ENCODE results near the gene MOGAT1.

The MOGAT1 gene

DNA sequence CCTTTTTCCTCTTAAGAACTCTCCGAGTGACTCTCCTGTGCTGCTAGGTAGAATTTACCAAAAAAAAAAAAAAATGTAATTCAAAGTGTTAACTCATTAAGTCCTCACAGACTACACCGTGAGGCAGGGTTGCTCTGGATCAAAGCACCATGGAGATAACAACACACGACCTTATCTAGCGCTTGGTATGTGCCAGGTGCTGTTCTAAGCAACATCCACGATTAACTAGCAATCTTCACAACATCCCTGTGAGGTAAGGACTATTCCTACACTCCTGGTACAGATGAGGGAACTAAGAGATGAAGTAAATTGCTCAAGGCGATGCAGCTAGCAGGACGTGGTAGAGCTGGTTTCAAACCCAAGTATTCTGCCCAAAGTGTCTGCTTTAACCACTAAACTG is 1.8 kb downstream of the MOGAT1 start:
- Histone ChIP-seq H3K36me3 (ENCODE audit: low read length) (no peaks in the 10 kb centered on the region), H4K20me1 (ENCODE audit: low read depth, low read length) (no peaks in the 10 kb centered on the region), H2AFZ (ENCODE audit: low read depth, low read length, severe bottlenecking) (no peak overlapping the region), H3K79me2 (ENCODE audit: insufficient read depth, low read length) (no peaks in the 10 kb centered on the region), H3K27me3 (ENCODE audit: low read length) (no peaks in the 10 kb centered on the region), H3K4me3 (ENCODE audit: insufficient read depth, low read length, poor library complexity, severe bottlenecking) (no peak overlapping the region), H3K9me3 (ENCODE audit: insufficient read depth, low read length) (no peaks in the 10 kb centered on the region), H3K9me2 (replicated peaks; ENCODE audit: insufficient read depth, low read length) (no peaks in the 10 kb centered on the region), H3K27ac (ENCODE audit: low read depth, low read length) (no peak overlapping the region), H3K4me2 (ENCODE audit: low read depth, low read length, poor library complexity, severe bottlenecking) (no peak overlapping the region), H3K9ac (ENCODE audit: low read length) (no peak overlapping the region), H3F3A (ENCODE audit: insufficient read depth) (no peaks in the 10 kb centered on the region)
- TF ChIP-seq, protein P1, sequence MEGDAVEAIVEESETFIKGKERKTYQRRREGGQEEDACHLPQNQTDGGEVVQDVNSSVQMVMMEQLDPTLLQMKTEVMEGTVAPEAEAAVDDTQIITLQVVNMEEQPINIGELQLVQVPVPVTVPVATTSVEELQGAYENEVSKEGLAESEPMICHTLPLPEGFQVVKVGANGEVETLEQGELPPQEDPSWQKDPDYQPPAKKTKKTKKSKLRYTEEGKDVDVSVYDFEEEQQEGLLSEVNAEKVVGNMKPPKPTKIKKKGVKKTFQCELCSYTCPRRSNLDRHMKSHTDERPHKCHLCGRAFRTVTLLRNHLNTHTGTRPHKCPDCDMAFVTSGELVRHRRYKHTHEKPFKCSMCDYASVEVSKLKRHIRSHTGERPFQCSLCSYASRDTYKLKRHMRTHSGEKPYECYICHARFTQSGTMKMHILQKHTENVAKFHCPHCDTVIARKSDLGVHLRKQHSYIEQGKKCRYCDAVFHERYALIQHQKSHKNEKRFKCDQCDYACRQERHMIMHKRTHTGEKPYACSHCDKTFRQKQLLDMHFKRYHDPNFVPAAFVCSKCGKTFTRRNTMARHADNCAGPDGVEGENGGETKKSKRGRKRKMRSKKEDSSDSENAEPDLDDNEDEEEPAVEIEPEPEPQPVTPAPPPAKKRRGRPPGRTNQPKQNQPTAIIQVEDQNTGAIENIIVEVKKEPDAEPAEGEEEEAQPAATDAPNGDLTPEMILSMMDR (IDR thresholded peaks at IDR 0.05; ENCODE audit: insufficient read depth, low read length, poor library complexity, severe bottlenecking) = no peak
- no peak for TF ChIP-seq EZH2phosphoT487 (conservative IDR thresholded peaks at IDR 0.05; ENCODE audit: low read length)

DNA sequence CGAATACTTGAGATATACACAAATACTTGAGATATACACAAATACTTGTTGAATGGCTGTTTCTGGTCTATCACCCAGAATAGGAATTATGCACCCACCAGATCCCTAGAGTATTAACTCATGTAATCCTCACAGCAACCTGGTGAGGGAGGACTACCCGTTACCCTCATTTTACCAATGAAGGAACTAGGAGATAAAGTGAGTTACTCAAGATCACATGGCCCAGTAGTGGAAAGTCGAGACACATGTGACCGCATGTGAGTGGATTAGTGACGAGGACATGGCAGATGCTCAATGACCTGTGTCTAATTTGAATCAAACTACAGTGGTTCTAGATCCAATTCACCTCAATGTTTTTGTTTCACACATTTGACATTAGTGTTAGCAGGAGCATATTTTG is 2.4 kb downstream of the MOGAT1 start:
- Histone ChIP-seq H3K4me2 (ENCODE audit: low read depth, low read length, poor library complexity, severe bottlenecking) (no peak overlapping the region), H4K20me1 (ENCODE audit: low read depth, low read length) (no peaks in the 10 kb centered on the region), H3K9me2 (replicated peaks; ENCODE audit: insufficient read depth, low read length) (no peaks in the 10 kb centered on the region), H3K4me3 (ENCODE audit: insufficient read depth, low read length, poor library complexity, severe bottlenecking) (no peak overlapping the region), H3K9me3 (ENCODE audit: insufficient read depth, low read length) (no peaks in the 10 kb centered on the region), H3K27ac (ENCODE audit: low read depth, low read length) (no peak overlapping the region), H3K36me3 (ENCODE audit: low read length) (no peaks in the 10 kb centered on the region), H2AFZ (ENCODE audit: low read depth, low read length, severe bottlenecking) (no peak overlapping the region), H3K79me2 (ENCODE audit: insufficient read depth, low read length) (no peaks in the 10 kb centered on the region), H3K9ac (ENCODE audit: low read length) (no peak overlapping the region), H3F3A (ENCODE audit: insufficient read depth) (no peaks in the 10 kb centered on the region), H3K27me3 (ENCODE audit: low read length) (no peaks in the 10 kb centered on the region)
- no peak for TF ChIP-seq EZH2phosphoT487 (conservative IDR thresholded peaks at IDR 0.05; ENCODE audit: low read length)
- TF ChIP-seq, protein P1 (IDR thresholded peaks at IDR 0.05; ENCODE audit: insufficient read depth, low read length, poor library complexity, severe bottlenecking) = no peak

DNA sequence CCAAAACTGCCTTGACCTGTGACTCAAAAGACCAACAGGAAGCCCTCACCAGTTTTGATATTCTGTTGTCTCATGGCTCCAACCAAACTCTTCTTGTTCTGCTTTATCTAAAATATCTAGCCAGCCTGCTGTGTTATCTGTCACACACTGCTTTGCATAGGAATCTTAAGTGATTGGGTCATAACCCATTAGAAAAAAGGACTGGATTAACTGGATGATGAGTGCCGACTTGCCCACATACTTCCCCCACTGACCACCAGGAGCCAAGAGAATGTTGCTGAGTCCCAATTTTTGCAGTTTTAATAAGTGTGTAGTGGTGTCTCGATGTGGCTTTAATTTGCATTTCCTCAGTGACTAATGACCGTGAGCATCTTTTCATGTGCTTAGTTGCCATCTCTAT is 6.5 kb downstream of the MOGAT1 start:
- no peaks in the 10 kb centered on the region for H3K27me3 ChIP-seq (ENCODE audit: low read length)

More for the DNA sequence above, 6.5 kb downstream of the MOGAT1 start:
- Histone ChIP-seq H3K9ac (ENCODE audit: low read length) (no peak overlapping the region), H3K4me2 (ENCODE audit: low read depth, low read length, poor library complexity, severe bottlenecking) (no peak overlapping the region), H2AFZ (ENCODE audit: low read depth, low read length, severe bottlenecking) (no peak overlapping the region), H3K79me2 (ENCODE audit: insufficient read depth, low read length) (no peaks in the 10 kb centered on the region), H3K27ac (ENCODE audit: low read depth, low read length) (no peak overlapping the region), H3K9me2 (replicated peaks; ENCODE audit: insufficient read depth, low read length) (no peaks in the 10 kb centered on the region), H3K36me3 (ENCODE audit: low read length) (no peaks in the 10 kb centered on the region), H3K4me3 (ENCODE audit: insufficient read depth, low read length, poor library complexity, severe bottlenecking) (no peak overlapping the region), H3K9me3 (ENCODE audit: insufficient read depth, low read length) (no peaks in the 10 kb centered on the region), H4K20me1 (ENCODE audit: low read depth, low read length) (no peaks in the 10 kb centered on the region), H3F3A (ENCODE audit: insufficient read depth) (no peaks in the 10 kb centered on the region)
- TF ChIP-seq, protein P1 (IDR thresholded peaks at IDR 0.05; ENCODE audit: insufficient read depth, low read length, poor library complexity, severe bottlenecking) = no peak
- no peak for TF ChIP-seq EZH2phosphoT487 (conservative IDR thresholded peaks at IDR 0.05; ENCODE audit: low read length)

All from SU-DHL-6 (cell line).